IMR-90 (cell line): ENCODE data around the gene PFDN6. TPM values are rescaled to one million over a fixed set of nuclear protein-coding genes. Genes with fewer than 3 reads are reported as not detected.

Experiments used
- ATAC-seq: fragments of 200-7000 bp; cut with Tn5 transposase; 2 replicates; pipeline ENCODE4 v1.9.1; 2020; ENCODE audit warnings: low read depth, mild to moderate bottlenecking, moderate library complexity
- BruUV-seq: library from RNA; stranded (reverse); fragments of 400-500 nt; replicated peaks from 2 replicates; lab custom pipeline; 2021; lab: Mats Ljungman, UMichigan
- CTCF ChIA-PET: fragments of 300-600 bp; formaldehyde crosslinking; extraction: SDS; loops from one replicate; lab custom pipeline; 2021; ENCODE audit warnings: antibody characterized with exemption; lab: Yijun Ruan, JAX
- POLR2A ChIA-PET: fragments of 300-600 bp; sonication (Branson Sonifier 250); formaldehyde crosslinking; loops from one replicate; lab custom pipeline; 2022; ENCODE audit warnings: antibody characterized with exemption; ENCODE audit not compliant: unreplicated experiment; lab: Charles Lee
- DNase-seq: peaks from one replicate; pipeline ENCODE4 v3.0.0; 2013
- H2AFZ ChIP-seq: replicated peaks from 2 replicates; pipeline ENCODE3; 2013; ENCODE audit warnings: low read length, mild to moderate bottlenecking; ENCODE audit not compliant: poor library complexity
- H2AK5ac ChIP-seq: 2 replicates; pipeline ENCODE4 v1.6.1; 2013; ENCODE audit warnings: low read depth, low read length, inconsistent platforms
- H2AK9ac ChIP-seq: replicated peaks from 2 replicates; pipeline ENCODE3; 2013; ENCODE audit warnings: mild to moderate bottlenecking, low read depth, low read length, moderate library complexity; ENCODE audit not compliant: poor library complexity
- H2BK120ac ChIP-seq: 2 replicates; pipeline ENCODE4 v1.6.1; 2013; ENCODE audit warnings: low read depth, low read length, inconsistent platforms
- H2BK15ac ChIP-seq: 3 replicates; pipeline ENCODE4 v1.6.1; 2013; ENCODE audit warnings: low read depth, low read length, inconsistent platforms
- H2BK20ac ChIP-seq: 2 replicates; pipeline ENCODE4 v1.6.1; 2013; ENCODE audit warnings: low read depth, mild to moderate bottlenecking, inconsistent platforms, low read length, moderate library complexity
- H2BK5ac ChIP-seq: 2 replicates; pipeline ENCODE4 v1.6.1; 2013; ENCODE audit warnings: mild to moderate bottlenecking, low read depth, low read length, inconsistent platforms; ENCODE audit not compliant: poor library complexity, severe bottlenecking
- H3K14ac ChIP-seq: replicated peaks from 2 replicates; pipeline ENCODE4 v1.6.1; 2013; ENCODE audit warnings: low read depth, low read length, inconsistent platforms
- H3K18ac ChIP-seq: 2 replicates; pipeline ENCODE4 v1.6.1; 2013; ENCODE audit warnings: low read depth, low read length, control low read depth
- H3K23ac ChIP-seq: 2 replicates; pipeline ENCODE4 v1.6.1; 2013; ENCODE audit warnings: low read depth, low read length, inconsistent platforms
- H3K27ac ChIP-seq: 2 replicates; pipeline ENCODE4 v1.5.1; 2013; ENCODE audit warnings: mild to moderate bottlenecking, control low read depth, low read length; ENCODE audit not compliant: insufficient read depth
- H3K27me3 ChIP-seq: 2 replicates; pipeline ENCODE4 v1.6.1; 2013; ENCODE audit warnings: low read length; ENCODE audit not compliant: control insufficient read depth, insufficient read depth
- H3K36me3 ChIP-seq: 2 replicates; pipeline ENCODE4 v1.6.1; 2013; ENCODE audit warnings: low read length, mixed read lengths; ENCODE audit not compliant: control insufficient read depth, insufficient read depth
- H3K4ac ChIP-seq: 2 replicates; pipeline ENCODE4 v1.6.1; 2013; ENCODE audit warnings: low read depth, low read length, inconsistent platforms
- H3K4me1 ChIP-seq: 2 replicates; pipeline ENCODE4 v1.6.1; 2013; ENCODE audit warnings: low read length, mixed read lengths; ENCODE audit not compliant: control insufficient read depth, insufficient read depth
- H3K4me2 ChIP-seq: 2 replicates; pipeline ENCODE4 v1.6.1; 2013; ENCODE audit warnings: low read depth, mild to moderate bottlenecking, control low read depth, low read length, moderate library complexity
- H3K4me3 ChIP-seq: 2 replicates; pipeline ENCODE4 v1.5.1; 2013; ENCODE audit warnings: low read depth, mild to moderate bottlenecking, control low read depth, low read length, moderate library complexity; ENCODE audit not compliant: insufficient read depth
- H3K56ac ChIP-seq: 2 replicates; pipeline ENCODE4 v1.6.1; 2013; ENCODE audit warnings: low read length, inconsistent platforms; ENCODE audit not compliant: insufficient read depth; ENCODE audit errors: extremely low read depth
- H3K79me1 ChIP-seq, 2 experiments: 2 replicates each; pipeline ENCODE4 v1.6.1; 2013; ENCODE audit warnings: low read length in 2 of 2, inconsistent platforms in 1 of 2, low read depth in 1 of 2
- H3K9ac ChIP-seq: 2 replicates; pipeline ENCODE4 v1.6.1; 2013; ENCODE audit warnings: low read depth, low read length, control low read depth
- H3K9me1 ChIP-seq: 2 replicates; pipeline ENCODE4 v1.6.1; 2013; ENCODE audit warnings: low read length, inconsistent platforms; ENCODE audit not compliant: insufficient read depth
- H3K9me3 ChIP-seq: 2 replicates; pipeline ENCODE4 v1.6.1; 2013; ENCODE audit warnings: low read length; ENCODE audit not compliant: control insufficient read depth, insufficient read depth
- H4K20me1 ChIP-seq: 2 replicates; pipeline ENCODE4 v1.6.1; 2013; ENCODE audit warnings: low read length, inconsistent platforms; ENCODE audit not compliant: insufficient read depth
- H4K5ac ChIP-seq: 2 replicates; pipeline ENCODE4 v1.6.1; 2013; ENCODE audit warnings: mild to moderate bottlenecking, low read depth, low read length, control low read depth
- H4K8ac ChIP-seq, 2 experiments: 2 replicates each; pipeline ENCODE4 v1.6.1; 2013; ENCODE audit warnings: low read depth in 2 of 2, low read length in 2 of 2, control low read depth in 1 of 2, inconsistent platforms in 1 of 2
- H4K91ac ChIP-seq: 2 replicates; pipeline ENCODE4 v1.6.1; 2013; ENCODE audit warnings: low read depth, low read length, inconsistent platforms; ENCODE audit not compliant: insufficient read depth
- CEBPB ChIP-seq: IDR thresholded peaks from 2 replicates; pipeline ENCODE4 v1.6.1; 2012; ENCODE audit warnings: low read depth, low read length, improper control_type of control experiment
- FOS ChIP-seq: fragments of 150-350 bp; IDR thresholded peaks from 2 replicates; pipeline ENCODE4 v1.6.1; 2016; ENCODE audit warnings: low read depth, low read length
- SMC3 ChIP-seq: fragments of 150-350 bp; IDR thresholded peaks from 2 replicates; pipeline ENCODE4 v1.6.1; 2016; ENCODE audit warnings: low read depth, mild to moderate bottlenecking, antibody characterized with exemption, low read length, moderate library complexity
- WGBS, 2 experiments: methylation state at CpG; one replicate each; pipeline versions ENCODE4 v1.1.5 to v1.1.7; 2013; ENCODE audit warnings: missing lambda C conversion rate in 2 of 2; ENCODE audit not compliant: insufficient read length in 1 of 2; ENCODE audit errors: extremely low coverage in 2 of 2; 5-methylcytosine and 5-hydroxymethylcytosine counted together
- dilution Hi-C: fragments of 300-500 bp; cut with HindIII; formaldehyde crosslinking; loops from one replicate; pipeline ENCODE4 v1.14.3; 2018; ENCODE audit warnings: low sequenced_read_pairs; ENCODE audit not compliant: unreplicated experiment
- in situ Hi-C: fragments of 300-500 bp; cut with MboI; formaldehyde crosslinking; loops from 3 replicates; pipeline ENCODE4 v1.14.3; 2019; ENCODE audit warnings: low sequenced_read_pairs, inconsistent platforms, mixed read lengths
- intact Hi-C: fragments of 100-400 bp; cut with micrococcal nuclease; formaldehyde crosslinking; loops from 2 replicates; pipeline ENCODE4 v1.10.0; 2022
- polyA plus RNA-seq, 3 experiments: library from polyadenylated mRNA; depleted of rRNA; stranded (reverse); fragments of >200 nt; gene quantifications; 2 replicates each; pipeline ENCODE4 v1.2.3, GENCODE V29; 2012; ENCODE audit warnings: low replicate concordance in 1 of 3
- total RNA-seq: library from RNA; depleted of rRNA; stranded (reverse); fragments of >200 nt; gene quantifications from 2 replicates; pipeline ENCODE4 v1.2.3, GENCODE V29; 2012
- TF ChIP-seq, protein P1 (sequence below): fragments of 150-350 bp; IDR thresholded peaks from 2 replicates; pipeline ENCODE4 v1.6.1; 2016; ENCODE audit warnings: low read depth, mild to moderate bottlenecking, low read length, moderate library complexity, borderline replicate concordance
- TF ChIP-seq, protein P2 (sequence below): conservative IDR thresholded peaks from 2 replicates; pipeline ENCODE4 v1.5.1; 2012; ENCODE audit warnings: mild to moderate bottlenecking, low read depth, low read length, improper control_type of control experiment

Gene PFDN6
- total and polyA plus RNA-seq, 2 of the 4 experiments (the other 2 are of a cell fraction): 24.4 to 92.1 TPM

- Histone ChIP-seq H2BK15ac (no peak overlapping the region), H3K36me3 (peaks cover 64% of the 10 kb centered on the region), H2BK120ac (no peak overlapping the region), H4K5ac (no peak overlapping the region), H3K4me3 (no peak overlapping the region), H4K8ac (no peak overlapping the region), H3K79me1 (peaks cover 19 to 45% of the 10 kb centered on the region in 2 experiments), H3K4me1 (peaks cover 8% of the 10 kb centered on the region), H4K20me1 (peaks cover 57% of the 10 kb centered on the region), H4K91ac (no peak overlapping the region), H3K9ac (no peak overlapping the region), H3K56ac (no peak overlapping the region), H2AK5ac (no peak overlapping the region), H2AFZ (peak overlapping the region; percentile 63), H3K4me2 (no peak overlapping the region), H2AK9ac (peak overlapping the region; percentile 42), H2BK20ac (no peak overlapping the region), H3K4ac (no peak overlapping the region), H3K9me3 (no peaks in the 10 kb centered on the region), H3K27ac (no peak overlapping the region), H3K18ac (no peak overlapping the region), H3K14ac (no peak overlapping the region), H3K9me1 (peaks cover 3% of the 10 kb centered on the region), H2BK5ac (no peak overlapping the region), H3K27me3 (no peaks in the 10 kb centered on the region), H3K23ac (no peak overlapping the region)
- dilution Hi-C loops: no loop called here
- WGBS, 2 experiments: 91% methylated on average over 4 of the region's 13 CpGs; no CpG with 5 or more reads in 1 of the 2 experiments
- ChIA-PET POLR2A (no interaction called here), CTCF (interaction anchor here (0.6 kb wide), 1 partner anchor 22 kb away, joined by 5 read pairs; no protein-coding TSS in a partner anchor)
- BruUV-seq: no TSS peak
- intact Hi-C loops: no loop called here
- DNase-seq: no peak
- ATAC-seq: no peak
- TF ChIP-seq FOS (no peak), SMC3 (no peak), CEBPB (no peak)
- TF ChIP-seq, protein P1, sequence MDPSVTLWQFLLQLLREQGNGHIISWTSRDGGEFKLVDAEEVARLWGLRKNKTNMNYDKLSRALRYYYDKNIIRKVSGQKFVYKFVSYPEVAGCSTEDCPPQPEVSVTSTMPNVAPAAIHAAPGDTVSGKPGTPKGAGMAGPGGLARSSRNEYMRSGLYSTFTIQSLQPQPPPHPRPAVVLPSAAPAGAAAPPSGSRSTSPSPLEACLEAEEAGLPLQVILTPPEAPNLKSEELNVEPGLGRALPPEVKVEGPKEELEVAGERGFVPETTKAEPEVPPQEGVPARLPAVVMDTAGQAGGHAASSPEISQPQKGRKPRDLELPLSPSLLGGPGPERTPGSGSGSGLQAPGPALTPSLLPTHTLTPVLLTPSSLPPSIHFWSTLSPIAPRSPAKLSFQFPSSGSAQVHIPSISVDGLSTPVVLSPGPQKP: no peak
- TF ChIP-seq, protein P2, sequence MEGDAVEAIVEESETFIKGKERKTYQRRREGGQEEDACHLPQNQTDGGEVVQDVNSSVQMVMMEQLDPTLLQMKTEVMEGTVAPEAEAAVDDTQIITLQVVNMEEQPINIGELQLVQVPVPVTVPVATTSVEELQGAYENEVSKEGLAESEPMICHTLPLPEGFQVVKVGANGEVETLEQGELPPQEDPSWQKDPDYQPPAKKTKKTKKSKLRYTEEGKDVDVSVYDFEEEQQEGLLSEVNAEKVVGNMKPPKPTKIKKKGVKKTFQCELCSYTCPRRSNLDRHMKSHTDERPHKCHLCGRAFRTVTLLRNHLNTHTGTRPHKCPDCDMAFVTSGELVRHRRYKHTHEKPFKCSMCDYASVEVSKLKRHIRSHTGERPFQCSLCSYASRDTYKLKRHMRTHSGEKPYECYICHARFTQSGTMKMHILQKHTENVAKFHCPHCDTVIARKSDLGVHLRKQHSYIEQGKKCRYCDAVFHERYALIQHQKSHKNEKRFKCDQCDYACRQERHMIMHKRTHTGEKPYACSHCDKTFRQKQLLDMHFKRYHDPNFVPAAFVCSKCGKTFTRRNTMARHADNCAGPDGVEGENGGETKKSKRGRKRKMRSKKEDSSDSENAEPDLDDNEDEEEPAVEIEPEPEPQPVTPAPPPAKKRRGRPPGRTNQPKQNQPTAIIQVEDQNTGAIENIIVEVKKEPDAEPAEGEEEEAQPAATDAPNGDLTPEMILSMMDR: no peak
- in situ Hi-C loops: no loop called here
Observed at GRCh38 chr6:33279257-33279695, 10.1 kb upstream of the PFDN6 start.
